ENCODE results near the gene BCR.
"Not testable (repeated sequence)": the region's sequence is repeated elsewhere in the genome, so short reads cannot be mapped to it uniquely, and the experiment has no call there.

The BCR gene

GRCh38 chr22:23311635-23312420 lies 131.5 kb downstream of the BCR start:
- not testable (repeated sequence) for DNase-seq (ENCODE audit: low read depth, low spot score)

DNA sequence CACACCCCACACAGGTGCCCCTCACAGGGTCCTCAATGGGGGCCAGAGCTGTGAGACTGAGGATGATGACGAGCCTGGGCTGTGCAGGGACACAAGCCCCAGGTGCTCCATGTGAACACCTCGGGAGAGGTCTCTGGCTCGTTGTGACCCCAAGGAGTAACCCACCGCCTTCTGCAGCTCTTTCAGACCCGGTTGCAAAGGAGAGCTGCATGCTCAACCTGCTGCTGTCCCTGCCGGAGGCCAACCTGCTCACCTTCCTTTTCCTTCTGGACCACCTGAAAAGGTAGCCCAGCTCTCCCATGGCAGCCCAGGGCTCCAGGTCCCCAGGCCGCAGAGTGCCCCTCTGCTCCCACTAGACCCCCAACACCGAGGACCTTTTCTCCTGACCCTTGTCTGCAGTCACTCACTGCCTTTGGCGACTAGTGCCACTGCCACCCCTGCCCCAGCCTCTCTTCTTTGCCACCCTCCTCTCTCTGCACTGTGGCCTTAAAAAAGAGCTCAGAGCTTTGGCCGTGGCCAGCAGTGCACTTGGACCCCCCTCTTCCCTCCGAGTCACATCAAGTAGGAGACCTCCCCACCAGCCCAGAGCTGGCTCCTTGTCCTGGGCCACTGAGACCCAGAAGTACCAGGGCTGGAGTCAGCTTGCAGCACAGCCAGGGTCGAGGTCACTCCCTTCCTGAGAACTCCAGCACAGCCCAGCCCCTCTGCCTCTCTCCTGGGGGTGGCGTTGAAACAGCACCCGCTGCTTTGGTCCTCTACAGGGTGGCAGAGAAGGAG lies 133.7 kb downstream of the BCR start:
- DNase-seq (ENCODE audit: low read depth, low spot score), result no peak

DNA sequence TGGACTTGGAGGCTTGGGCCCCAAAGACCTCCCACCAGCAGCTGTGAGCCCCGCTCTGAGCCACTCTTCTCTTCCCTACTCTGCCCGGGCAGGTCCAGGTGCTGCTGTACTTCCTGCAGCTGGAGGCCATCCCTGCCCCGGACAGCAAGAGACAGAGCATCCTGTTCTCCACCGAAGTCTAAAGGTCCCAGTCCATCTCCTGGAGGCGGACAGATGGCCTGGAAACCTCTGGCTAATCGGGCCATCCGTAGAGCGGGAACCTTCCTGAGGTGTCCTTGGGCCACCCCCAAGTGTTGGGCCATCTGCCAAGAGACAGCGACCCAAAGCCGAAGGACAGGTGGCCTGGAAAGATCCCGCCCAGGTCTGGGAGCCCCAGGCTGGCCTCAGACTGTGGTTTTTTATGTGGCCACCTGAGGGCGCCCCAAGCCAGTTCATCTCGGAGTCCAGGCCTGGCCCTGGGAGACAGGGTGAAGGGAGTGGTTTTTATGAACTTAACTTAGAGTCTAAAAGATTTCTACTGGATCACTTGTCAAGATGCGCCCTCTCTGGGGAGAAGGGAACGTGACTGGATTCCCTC lies 135.1 kb downstream of the BCR start:
- DNase-seq (ENCODE audit: low read depth, low spot score), result peak; percentile 84

DNA sequence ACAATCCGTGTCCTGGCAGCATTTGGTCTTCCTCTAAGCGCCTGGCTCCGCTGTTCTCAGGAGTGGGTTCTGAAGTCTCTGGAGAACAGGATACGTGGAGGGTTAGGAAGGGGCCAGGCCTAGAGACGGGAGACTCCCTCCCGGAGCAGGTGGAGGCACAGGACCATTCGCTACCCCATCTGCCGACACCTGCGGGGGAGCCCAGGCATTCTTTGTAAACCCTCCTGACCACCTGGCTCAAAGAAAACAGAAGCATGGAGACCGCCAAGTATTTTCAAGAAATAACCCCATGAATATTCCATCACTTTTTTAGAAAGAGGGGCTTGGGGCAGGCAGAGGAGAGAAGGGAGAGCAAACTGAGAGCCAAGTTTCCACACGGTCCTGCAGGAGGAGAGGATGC lies 136.3 kb downstream of the BCR start:
- not testable (repeated sequence) for DNase-seq (ENCODE audit: low read depth, low spot score)

- not testable (repeated sequence) for DNase-seq (ENCODE audit: low read depth, low spot score)
Observed at GRCh38 chr22:23318316-23318715, 138.0 kb downstream of the BCR start.

GRCh38 chr22:23322497-23323080 lies 142.3 kb downstream of the BCR start:
- DNase-seq (ENCODE audit: low read depth, low spot score), result peak; percentile 64

DNA sequence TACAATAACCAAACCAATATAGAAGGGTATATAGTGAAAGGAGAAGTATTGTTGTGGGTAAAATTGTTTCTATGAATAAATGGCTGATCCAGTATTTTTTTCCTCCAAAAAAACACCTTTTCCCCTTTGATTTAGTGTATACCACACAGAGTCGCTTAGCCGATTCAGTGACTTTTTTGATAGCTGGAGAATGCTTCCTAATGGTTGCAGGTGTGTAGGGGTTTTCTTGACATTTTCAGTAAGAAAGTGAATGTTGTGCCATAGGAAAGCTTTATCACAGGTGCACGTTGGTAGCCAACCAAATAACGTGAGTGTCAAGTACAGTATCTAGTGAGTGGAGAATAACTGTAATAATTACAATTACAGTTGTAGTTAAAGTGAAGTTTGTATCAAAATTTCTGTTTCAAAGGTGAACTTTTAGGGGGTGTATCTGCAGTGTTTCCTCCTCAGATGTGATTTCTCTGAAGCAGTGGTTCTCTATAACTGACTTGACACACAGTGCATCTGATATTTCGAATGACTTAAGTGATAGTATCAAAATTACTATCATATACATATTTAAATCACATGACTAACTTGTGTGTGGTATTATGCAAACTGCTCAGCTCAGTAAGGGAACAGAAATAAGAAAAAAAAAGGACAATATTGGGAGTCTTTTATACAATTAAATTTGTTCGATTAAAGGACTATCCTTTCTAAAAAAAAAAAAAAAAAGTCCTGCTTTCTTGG lies 143.8 kb downstream of the BCR start:
- DNase-seq (ENCODE audit: low read depth, low spot score), result not testable (repeated sequence)

GRCh38 chr22:23325183-23325582 lies 144.9 kb downstream of the BCR start:
- DNase-seq (ENCODE audit: low read depth, low spot score), result peak; percentile 77

DNA sequence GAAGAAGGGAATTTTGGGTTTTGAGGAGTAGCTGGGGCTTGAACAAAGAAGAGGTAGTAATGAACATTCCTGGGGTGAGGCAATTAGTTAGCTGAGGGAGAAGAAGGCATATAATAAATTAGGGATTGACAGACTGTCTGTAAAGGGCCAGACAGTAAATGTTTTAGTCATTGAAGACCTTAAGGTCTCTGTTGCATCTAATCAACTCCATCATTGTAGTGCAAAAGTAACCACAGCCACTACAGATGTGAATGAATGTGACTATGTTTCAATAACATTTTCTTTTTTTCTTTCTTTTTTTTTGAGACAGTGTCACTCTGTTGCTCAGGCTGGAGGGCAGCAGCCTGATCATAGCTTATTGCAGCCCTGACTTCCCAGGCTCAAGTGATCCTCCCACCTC lies 153.5 kb downstream of the BCR start:
- DNase-seq (ENCODE audit: low read depth, low spot score), result not testable (repeated sequence)

- not testable (repeated sequence) for DNase-seq (ENCODE audit: low read depth, low spot score)
Observed at GRCh38 chr22:23337672-23338071, 157.4 kb downstream of the BCR start.

GRCh38 chr22:23341942-23342695 lies 161.8 kb downstream of the BCR start:
- not testable (repeated sequence) for DNase-seq (ENCODE audit: low read depth, low spot score)

GRCh38 chr22:23351321-23351720 lies 171.0 kb downstream of the BCR start:
- DNase-seq (ENCODE audit: low read depth, low spot score), result no peak

DNA sequence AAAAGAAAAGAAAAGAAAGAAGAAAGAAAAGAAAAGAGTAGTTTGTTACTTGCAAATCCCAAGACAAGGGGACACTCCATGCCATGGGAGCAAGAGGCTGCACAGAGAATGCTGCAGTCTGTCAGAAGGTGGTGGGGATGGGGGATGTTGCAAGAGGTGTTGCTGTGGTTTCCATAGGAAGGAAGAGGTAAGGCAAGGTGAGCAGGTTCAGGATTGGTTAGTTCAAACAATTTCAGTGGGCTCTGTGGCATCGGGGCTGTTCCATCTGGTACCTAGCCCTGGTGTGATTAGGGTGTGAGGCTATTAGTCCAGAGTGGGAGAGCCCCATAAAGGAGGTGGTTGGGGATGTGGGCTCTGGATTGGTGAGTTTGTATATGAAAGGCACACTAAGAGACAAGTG lies 172.7 kb downstream of the BCR start:
- DNase-seq (ENCODE audit: low read depth, low spot score), result no peak

- no peak for DNase-seq (ENCODE audit: low read depth, low spot score)
Observed at GRCh38 chr22:23353696-23354095, 173.4 kb downstream of the BCR start.

DNA sequence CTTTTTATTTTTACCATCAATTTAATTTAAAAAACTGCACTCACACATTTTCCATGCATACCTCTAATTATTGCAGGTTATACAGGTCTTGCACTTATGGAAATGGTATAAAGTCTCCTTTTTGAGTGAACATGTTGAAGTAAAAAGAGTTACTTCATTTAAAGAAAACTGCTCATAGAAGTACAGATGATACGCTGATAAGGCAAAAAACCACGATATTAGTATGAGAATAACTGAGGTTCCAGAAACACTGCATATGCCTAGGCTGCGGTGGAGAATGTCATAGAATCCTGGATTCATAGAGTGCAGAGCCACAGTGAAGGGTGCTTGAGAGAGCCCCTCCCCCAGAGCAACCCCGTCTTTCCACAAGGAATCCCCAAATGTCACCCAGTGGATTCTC lies 175.8 kb downstream of the BCR start:
- DNase-seq (ENCODE audit: low read depth, low spot score), result no peak

- DNase-seq (ENCODE audit: low read depth, low spot score), result no peak
Observed at GRCh38 chr22:23357053-23357452, 176.7 kb downstream of the BCR start.

DNA sequence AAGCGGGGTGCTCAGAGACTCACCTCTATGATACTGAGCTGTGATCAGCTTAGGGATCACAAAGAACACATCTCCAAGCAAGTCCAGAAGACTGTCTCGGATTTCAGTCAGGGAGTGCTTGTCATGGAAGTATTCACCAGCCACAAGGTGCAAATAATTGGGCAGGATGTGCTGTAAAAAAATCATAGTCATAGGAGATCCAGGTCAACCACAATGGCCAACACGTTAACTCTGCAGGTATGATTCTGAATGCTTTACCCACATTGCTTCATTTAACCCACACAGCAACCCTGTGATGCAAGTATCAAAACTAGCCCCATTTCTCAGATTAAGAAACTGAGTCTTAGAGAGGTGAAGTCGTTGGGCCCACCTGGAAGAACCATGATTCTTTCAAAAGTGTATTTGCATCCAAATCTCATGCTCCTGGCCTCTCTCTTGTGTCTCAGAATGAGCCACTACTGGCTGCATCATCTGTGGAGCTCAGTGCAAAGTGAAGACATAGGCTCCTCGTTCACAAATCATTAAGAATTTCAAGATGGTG lies 179.3 kb downstream of the BCR start:
- DNase-seq (ENCODE audit: low read depth, low spot score), result no peak

DNA sequence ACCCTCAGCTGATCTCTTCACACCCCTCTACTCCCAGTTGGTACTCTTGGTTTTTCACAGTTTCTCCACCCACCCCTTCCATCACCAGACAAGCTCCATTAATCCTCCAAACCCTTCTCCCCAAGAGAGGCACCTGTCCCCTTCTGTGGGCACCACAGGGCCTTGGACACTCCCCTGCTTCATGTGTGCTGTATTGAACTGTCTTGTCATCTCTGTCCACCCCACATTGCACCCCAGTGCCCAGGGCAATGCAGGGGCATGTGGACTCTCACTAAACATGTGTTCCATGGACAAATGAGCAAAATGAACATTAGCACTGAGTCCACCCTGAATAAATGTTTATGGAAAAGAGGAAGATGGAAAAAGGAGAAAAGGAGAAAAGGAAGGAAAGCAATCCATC lies 181.4 kb downstream of the BCR start:
- DNase-seq (ENCODE audit: low read depth, low spot score), result no peak

DNA sequence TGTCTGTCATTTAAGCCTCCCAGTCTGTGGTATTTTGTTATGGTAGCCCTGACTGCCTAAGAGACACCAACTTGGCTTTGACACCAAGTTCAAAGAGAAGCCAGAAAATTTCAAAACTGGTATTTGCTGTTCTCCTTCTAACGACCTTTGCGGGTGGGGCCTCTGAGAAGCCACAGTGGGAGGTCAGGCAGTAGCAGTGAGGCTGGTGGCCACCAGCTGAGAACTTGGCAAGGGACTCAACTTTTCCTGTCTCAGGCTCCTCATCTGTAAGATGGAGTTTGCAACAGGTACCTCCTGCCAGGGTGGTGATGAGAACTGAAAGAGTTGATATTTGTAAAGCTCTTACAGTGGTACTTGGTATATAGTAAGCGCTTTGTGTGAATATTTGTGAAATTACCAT lies 183.4 kb downstream of the BCR start:
- DNase-seq (ENCODE audit: low read depth, low spot score), result no peak

- DNase-seq (ENCODE audit: low read depth, low spot score), result no peak
Observed at GRCh38 chr22:23364389-23364788, 184.1 kb downstream of the BCR start.

GRCh38 chr22:23365524-23365923 lies 185.2 kb downstream of the BCR start:
- no peak for DNase-seq (ENCODE audit: low read depth, low spot score)
